SK-N-MC (cell line): ENCODE results near the gene SERPINB7.

Experiments
- EZH2 ChIP-seq: fragments of 200-600 bp; sonication (generic); IDR thresholded peaks from one replicate; pipeline ENCODE4 v1.6.1; 2017; ENCODE audit warnings: antibody characterized with exemption
- POLR2AphosphoS5 ChIP-seq: IDR thresholded peaks from 2 replicates; pipeline ENCODE4 v1.6.1; 2012; ENCODE audit warnings: mild to moderate bottlenecking, low read depth, low read length, borderline replicate concordance

GRCh38 chr18:63832470-63832869 is 57.3 kb downstream of the SERPINB7 start:
- no peak for TF ChIP-seq EZH2
- no peak for TF ChIP-seq POLR2AphosphoS5
